Astrocyte (in vitro differentiated cells and primary cell): ENCODE results near the gene PLCG1.
"Not testable (repeated sequence)": the region's sequence is repeated elsewhere in the genome, so short reads cannot be mapped to it uniquely, and the experiment has no call there.

Experiments
- CTCF ChIP-seq: IDR thresholded peaks from 2 replicates; pipeline ENCODE4 v1.5.1; 2011; ENCODE audit warnings: low read depth, mild to moderate bottlenecking, inconsistent platforms, low read length, moderate library complexity; ENCODE audit not compliant: insufficient read depth
- EZH2 ChIP-seq: IDR thresholded peaks from 2 replicates; pipeline ENCODE4 v1.6.1; 2012; ENCODE audit warnings: mild to moderate bottlenecking, low read length, inconsistent platforms; ENCODE audit not compliant: insufficient read depth

- not testable (repeated sequence) for TF ChIP-seq CTCF, EZH2
Observed at GRCh38 chr20:41132388-41132775, 5.0 kb upstream of the PLCG1 start.
